SH-SY5Y (cell line): ENCODE measurements around the gene PSG6.

Experiments
- GATA2 ChIP-seq: IDR thresholded peaks from 2 replicates; pipeline ENCODE4 v1.6.1; 2011; ENCODE audit warnings: mild to moderate bottlenecking, low read depth, low read length
- GATA3 ChIP-seq: IDR thresholded peaks from 2 replicates; pipeline ENCODE4 v1.6.1; 2011; ENCODE audit warnings: low read depth, mild to moderate bottlenecking, low read length, moderate library complexity

GRCh38 chr19:42919757-42920079, 2.0 kb upstream of the PSG6 start:
- TF ChIP-seq GATA3 (no peak), GATA2 (no peak)
